WTC11 (cell line): ENCODE results near the gene ADGRB2.

Experiments
- AFF4 ChIP-seq: sonication (generic); formaldehyde crosslinking; IDR thresholded peaks from 2 replicates; pipeline ENCODE4 v1.8.1; 2023; ENCODE audit warnings: mild to moderate bottlenecking, missing genetic modification reagents, borderline replicate concordance
- CTCF ChIP-seq: fragments of 200-600 bp; IDR thresholded peaks from 2 replicates; pipeline ENCODE4 v1.8.0; 2022; ENCODE audit warnings: antibody characterized with exemption
- ETV6 ChIP-seq: sonication (generic); formaldehyde crosslinking; IDR thresholded peaks from 2 replicates; pipeline ENCODE4 v1.8.1; 2022; ENCODE audit warnings: mild to moderate bottlenecking, missing genetic modification reagents
- HMGXB4 ChIP-seq: sonication (generic); formaldehyde crosslinking; IDR thresholded peaks from 2 replicates; pipeline ENCODE4 v1.8.1; 2023; ENCODE audit warnings: mild to moderate bottlenecking, moderate library complexity, missing genetic modification reagents
- MAX ChIP-seq: sonication (generic); formaldehyde crosslinking; IDR thresholded peaks from 2 replicates; pipeline ENCODE4 v1.8.0; 2022; ENCODE audit warnings: mild to moderate bottlenecking, missing genetic modification reagents
- MXD4 ChIP-seq: fragments of 250-450 bp; sonication (Bioruptor Pico); IDR thresholded peaks from 2 replicates; pipeline ENCODE4 v1.8.0; 2021; ENCODE audit warnings: mild to moderate bottlenecking, moderate library complexity, borderline replicate concordance
- NR2C2 ChIP-seq: sonication (generic); formaldehyde crosslinking; IDR thresholded peaks from 2 replicates; pipeline ENCODE4 v1.8.0; 2022; ENCODE audit warnings: mild to moderate bottlenecking, missing genetic modification reagents
- NR3C1 ChIP-seq: sonication (generic); formaldehyde crosslinking; conservative IDR thresholded peaks from 2 replicates; pipeline ENCODE4 v1.8.1; 2023; ENCODE audit warnings: low read depth, mild to moderate bottlenecking, missing genetic modification reagents
- PRDM15 ChIP-seq: sonication (generic); formaldehyde crosslinking; IDR thresholded peaks from 2 replicates; pipeline ENCODE4 v1.8.0; 2022; ENCODE audit warnings: missing genetic modification reagents
- SP1 ChIP-seq: sonication (generic); formaldehyde crosslinking; conservative IDR thresholded peaks from 2 replicates; pipeline ENCODE4 v1.8.1; 2022; ENCODE audit warnings: missing genetic modification reagents
- USF1 ChIP-seq: sonication (generic); formaldehyde crosslinking; IDR thresholded peaks from 2 replicates; pipeline ENCODE4 v1.8.0; 2022; ENCODE audit warnings: mild to moderate bottlenecking, missing genetic modification reagents
- ZNF263 ChIP-seq: sonication (generic); formaldehyde crosslinking; IDR thresholded peaks from 2 replicates; pipeline ENCODE4 v1.8.1; 2022; ENCODE audit warnings: low read depth, mild to moderate bottlenecking, moderate library complexity, missing genetic modification reagents
- TF ChIP-seq, protein P1 (sequence below): sonication (generic); formaldehyde crosslinking; conservative IDR thresholded peaks from 2 replicates; pipeline ENCODE4 v1.8.1; 2022; ENCODE audit warnings: mild to moderate bottlenecking, missing genetic modification reagents

DNA sequence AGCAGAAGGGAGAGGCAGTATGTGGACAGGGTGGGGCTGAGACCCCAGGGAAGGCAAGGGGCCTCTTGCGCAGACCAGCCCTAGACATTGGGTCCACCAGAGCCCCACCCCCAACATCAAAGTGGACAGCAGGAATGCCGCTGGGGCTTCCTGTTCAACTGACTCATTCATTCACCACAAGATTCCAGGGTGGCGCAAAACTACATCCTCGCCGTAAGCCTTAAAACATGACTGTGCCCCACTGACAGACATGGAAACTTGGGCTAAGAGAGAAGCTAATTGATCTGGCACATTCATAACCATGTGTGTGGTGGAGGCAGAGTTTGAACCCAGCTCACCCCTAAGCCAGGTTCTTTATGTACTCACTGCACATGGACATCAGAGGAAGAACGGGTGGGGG is 74.3 kb downstream of the ADGRB2 start:
- TF ChIP-seq CTCF (no peak), SP1 (no peak), MXD4 (CRISPR knock-in tag) (no peak), MAX (CRISPR knock-in tag) (no peak), AFF4 (CRISPR knock-in tag) (no peak), USF1 (CRISPR knock-in tag) (no peak), NR3C1 (CRISPR knock-in tag) (no peak), PRDM15 (no peak), NR2C2 (no peak), HMGXB4 (no peak), ETV6 (no peak), ZNF263 (CRISPR knock-in tag) (no peak)
- TF ChIP-seq, protein P1, sequence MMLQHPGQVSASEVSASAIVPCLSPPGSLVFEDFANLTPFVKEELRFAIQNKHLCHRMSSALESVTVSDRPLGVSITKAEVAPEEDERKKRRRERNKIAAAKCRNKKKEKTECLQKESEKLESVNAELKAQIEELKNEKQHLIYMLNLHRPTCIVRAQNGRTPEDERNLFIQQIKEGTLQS (CRISPR knock-in tag): no peak
